GM21390 (cell line): ENCODE results near the gene ZDHHC21.
"Not testable (repeated sequence)": the region's sequence is repeated elsewhere in the genome, so short reads cannot be mapped to it uniquely, and the experiment has no call there.

Experiments
- ATAC-seq: cut with Tn5 transposase; IDR thresholded peaks from one replicate; pipeline ENCODE4 v1.9.1; 2021; ENCODE audit not compliant: unreplicated experiment

The ZDHHC21 gene

DNA sequence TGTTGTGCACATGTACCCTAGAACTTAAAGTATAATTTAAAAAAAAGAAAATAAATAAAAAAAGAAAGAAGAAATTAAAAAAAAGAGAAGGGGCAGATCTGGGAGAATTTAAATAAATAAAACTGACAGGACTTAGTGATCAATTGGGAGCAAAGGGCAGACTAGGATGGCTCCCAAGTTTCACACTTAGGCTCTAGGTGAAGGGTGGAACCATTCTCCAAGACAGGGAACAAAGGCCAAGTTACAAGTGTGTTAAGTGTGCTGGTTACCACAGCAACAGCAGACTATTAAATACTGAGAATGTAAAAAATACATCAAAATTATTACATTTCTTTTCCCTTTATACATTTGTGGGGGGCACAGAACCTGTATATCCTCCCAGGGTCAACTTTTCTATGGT, 7.1 kb downstream of the ZDHHC21 start:
- ATAC-seq = no peak

DNA sequence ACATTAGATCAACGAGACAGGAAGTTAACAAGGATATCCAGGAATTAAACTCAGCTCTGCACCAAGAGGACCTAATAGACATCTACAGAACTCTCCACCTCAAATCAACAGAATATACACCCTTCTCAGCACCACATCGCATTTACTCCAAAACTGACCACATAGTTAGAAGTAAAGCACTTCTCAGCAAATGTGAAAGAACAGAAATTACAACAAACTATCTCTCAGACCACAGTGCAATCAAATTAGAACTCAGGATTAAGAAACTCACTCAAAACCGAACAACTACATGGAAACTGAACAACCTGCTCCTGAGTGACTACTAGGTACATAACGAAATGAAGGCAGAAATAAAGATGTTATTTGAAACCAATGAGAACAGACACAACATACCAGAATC, 10.6 kb downstream of the ZDHHC21 start:
- not testable (repeated sequence) for ATAC-seq

DNA sequence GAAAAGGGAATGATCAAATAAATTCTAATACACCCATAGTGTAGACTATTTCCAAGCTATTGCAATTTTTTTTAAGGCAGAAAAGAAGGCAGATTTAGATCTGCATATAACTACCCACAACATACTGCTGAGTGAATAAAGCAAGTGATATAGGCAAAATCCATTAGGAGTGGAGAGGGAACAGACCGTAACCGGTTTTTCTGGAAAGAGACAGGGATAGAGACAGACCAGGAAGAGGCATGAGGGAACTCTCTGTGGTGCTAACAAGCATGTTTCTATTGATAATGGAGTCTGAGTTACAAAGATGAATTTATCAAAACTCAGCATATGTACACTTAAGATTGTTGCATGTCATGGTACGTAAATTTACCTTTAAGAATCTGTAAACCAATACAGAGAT, 14.5 kb downstream of the ZDHHC21 start:
- ATAC-seq = no peak

DNA sequence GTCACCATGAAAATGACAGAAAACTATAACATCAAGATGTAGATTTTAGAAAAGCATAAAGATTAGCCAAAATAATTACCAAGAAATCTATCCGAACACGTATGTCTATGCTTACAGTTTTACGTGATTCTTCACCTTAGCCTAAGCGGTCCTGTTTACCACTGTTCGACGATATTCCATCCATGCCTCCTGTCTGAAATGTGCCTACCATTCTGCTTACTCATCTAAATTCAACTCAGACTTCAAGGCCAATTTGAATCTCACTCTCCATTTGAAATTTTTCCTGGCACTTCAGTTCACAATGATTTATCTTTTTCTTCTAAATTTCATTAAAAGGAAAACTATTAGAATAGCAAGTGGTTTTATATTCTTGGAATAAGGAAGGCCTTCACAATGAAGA, 15.4 kb downstream of the ZDHHC21 start:
- ATAC-seq = no peak

DNA sequence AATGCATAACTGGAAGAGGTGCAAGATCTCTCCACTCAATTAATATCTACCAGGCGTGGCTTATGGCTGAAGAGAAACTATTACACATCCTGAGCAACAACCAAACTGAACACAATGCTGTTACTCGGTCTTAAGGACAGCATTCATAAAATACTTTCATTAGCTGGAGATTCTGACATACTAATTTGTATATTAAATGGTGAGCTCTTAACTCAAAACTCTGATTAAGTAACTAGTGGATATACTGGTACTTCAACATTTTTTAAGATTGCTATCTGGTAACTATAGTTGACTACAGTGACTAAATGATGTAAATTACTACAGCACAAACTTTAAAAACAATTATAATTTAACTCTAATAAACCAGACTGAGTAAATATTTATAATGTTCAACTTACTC, 15.8 kb downstream of the ZDHHC21 start:
- ATAC-seq = no peak

DNA sequence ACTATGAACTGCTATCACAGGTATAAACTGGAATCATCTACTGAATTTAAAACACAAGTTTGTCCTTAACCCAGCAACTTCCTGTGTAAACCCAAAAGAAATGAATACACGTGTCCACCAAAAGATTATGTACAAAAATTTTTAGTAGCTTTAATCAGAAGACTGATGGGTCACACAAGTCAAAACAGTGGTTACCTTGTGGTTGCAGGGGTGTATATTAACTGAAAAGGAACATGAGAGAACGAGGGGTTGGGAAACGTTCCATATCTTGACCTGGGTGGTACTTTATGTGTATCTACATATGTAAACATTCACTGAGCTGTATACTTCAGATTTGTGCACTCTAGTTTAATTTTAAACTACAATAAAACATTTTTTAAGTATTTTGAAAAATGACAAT, 18.6 kb downstream of the ZDHHC21 start:
- ATAC-seq = no peak

DNA sequence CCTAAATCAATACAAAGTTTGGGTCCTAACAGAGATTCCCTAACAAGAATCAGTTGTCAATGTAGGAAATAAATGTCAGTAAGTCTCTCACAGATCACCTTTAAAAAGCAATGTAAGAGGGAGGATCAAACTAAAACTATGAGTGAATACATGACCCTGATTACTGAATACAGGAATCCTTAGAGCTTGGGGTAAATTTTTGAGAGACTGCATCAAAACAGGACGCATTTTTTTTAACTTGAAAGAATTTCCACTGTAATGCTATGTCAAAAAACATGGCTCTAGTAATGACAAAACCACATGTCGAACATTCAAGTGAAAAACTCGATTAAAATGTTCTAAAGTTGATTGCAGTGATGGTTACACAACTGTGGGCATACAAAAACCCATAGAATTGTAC, 21.9 kb downstream of the ZDHHC21 start:
- ATAC-seq = no peak

DNA sequence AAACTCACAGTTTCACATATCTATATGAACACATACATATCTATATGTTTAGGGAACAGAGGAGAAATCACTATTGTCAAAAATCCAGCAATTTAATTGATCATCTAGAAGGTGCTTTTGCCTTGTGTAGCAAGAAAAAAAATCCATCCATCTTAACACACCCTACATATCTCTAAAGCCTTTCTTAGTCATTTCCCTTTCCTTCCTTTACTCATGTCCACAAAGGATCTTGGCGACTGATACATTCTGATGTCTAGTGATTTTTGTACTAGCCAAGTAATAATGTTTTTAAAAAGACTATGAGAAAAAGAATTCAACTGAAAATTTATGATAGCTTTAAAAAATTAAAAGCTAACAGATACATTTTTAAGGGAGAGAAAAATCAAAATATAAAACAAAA, 22.5 kb downstream of the ZDHHC21 start:
- ATAC-seq = no peak

DNA sequence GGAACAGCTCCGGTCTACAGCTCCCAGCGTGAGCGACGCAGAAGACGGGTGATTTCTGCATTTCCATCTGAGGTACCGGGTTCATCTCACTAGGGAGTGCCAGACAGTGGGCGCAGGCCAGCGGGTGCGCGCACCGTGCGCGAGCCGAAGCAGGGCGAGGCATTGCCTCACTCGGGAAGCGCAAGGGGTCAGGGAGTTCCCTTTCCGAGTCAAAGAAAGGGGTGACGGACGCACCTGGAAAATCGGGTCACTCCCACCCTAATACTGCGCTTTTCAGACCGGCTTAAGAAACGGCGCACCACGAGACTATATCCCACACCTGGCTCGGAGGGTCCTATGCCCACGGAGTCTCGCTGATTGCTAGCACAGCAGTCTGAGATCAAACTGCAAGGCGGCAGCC, 29.2 kb downstream of the ZDHHC21 start:
- not testable (repeated sequence) for ATAC-seq

DNA sequence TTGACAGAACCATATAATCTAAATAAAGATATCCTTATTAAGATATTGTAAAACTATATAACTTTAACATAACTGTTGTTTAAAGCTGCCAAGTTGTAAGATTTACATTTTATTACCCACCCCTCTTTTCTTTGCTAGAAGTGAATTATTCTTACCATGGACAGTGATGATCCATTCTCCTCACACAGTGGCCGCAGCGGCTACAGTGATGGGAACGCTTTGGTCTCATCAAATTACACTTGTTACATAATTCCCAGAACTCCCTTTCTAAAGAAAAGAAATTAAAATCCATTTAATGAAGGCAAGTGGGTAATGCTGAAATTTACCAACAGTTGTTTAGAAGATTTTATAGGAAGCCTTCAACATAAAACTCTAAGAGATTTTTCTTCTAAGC, 31.2 kb downstream of the ZDHHC21 start:
- no peak for ATAC-seq

DNA sequence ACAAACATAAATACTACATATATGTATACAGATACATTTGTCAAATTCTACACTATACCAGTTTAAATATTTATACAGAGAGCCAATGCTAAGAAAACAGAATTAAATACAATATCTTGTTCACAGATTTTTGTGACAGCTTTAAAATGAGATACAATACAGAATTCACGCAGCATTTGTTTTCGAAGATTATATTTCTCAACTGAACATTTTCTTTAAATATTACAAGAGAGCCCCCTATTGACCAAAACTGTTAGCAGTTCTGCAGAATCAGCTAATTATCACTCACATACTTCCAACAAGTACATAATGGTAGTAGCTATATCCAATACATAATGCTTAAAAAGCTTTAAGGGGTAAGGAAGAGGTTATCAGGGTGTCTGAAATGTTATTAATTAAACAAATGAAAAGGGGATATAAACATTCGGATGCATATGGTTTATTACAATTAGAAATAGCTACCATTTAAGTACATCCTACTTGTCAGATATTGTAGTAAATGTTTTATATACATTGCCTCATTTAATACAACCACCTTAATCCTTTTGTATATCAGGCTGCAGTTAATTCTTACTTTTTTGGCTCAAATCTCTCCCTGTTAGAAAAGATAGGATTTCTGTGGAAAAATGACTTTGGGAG, 31.7 kb downstream of the ZDHHC21 start:
- no peak for ATAC-seq

DNA sequence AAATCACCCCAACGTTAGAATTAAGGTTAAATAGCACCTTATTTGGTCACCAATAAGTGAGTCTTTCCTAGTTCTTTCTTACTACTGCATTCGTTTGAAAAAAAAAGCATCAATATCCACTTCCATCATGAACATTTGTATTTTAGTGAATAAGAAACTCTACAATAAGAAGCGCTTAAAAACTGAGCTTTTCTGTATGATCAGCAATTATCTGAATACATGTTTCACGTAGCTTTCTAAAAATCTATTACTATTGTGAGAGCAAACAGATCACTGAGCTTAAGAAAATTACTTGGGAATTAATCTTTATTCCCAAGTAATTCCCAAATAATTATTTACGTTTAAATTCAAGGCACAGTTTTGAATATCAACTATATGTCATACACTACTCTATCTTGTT, 32.5 kb downstream of the ZDHHC21 start:
- ATAC-seq = no peak

DNA sequence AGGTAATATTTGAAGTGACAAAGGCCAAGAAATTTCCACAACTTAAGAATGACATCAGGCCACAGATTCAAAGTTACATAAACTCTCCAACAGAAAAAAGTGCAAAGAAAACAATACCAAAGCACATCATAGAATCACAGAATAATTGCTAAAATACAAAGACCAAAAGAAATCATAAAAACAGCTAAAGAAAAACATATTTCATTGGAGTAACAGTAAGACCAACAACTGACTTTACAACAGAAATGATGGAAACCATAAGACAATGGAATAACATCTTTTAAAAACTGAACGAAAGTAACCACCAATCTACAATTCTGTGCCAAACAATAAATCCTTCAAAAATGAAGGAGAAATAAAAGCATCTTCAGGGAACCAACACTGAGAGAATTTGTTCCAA, 38.3 kb downstream of the ZDHHC21 start:
- no peak for ATAC-seq

DNA sequence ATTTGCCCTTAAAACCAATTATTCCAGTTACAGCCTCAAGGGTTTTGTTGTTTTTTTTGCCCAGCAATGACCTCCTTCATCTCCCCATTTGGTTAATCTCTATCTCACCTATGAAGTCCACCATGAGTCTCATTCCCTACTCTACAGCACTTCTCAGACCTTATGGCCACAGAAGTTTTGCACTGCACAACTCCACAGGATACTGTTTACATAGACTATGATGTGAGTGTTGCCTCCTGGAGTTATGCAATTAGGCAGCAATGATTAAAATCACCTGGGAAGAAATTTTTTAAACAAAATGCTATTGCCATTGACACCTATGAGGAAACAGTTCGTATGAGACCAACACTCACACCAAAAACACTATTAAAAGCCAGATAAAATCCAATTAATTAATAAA, 39.7 kb downstream of the ZDHHC21 start:
- ATAC-seq = no peak

DNA sequence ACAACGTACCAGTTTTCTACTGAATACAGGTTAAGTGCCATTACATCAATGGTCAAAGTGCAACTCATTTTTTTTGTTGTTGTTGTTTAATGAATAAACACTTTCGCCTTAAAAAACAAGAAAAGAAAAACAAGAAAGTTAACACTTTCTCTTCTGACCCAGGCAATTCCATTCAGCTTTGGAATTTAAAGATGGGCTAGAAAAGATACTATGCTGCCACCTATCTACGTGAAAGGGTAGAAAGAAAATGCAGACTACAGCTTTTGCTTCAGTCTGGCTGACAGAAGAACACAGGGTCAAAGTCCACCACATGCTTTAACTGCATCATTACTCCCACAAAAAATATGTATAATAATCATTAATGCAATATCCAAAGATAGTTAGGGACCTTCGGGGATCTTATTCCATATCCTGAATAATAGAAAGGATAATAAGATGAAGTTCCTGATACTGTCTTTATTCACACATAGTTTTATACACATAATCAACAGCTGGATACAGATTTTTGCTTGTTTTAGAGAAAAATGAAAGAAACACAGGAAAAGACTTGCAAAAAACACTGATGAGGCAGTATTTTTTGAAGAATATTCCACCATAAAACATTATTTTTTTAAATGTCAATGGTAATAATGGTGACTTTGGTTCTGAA, 40.4 kb downstream of the ZDHHC21 start:
- ATAC-seq = no peak

DNA sequence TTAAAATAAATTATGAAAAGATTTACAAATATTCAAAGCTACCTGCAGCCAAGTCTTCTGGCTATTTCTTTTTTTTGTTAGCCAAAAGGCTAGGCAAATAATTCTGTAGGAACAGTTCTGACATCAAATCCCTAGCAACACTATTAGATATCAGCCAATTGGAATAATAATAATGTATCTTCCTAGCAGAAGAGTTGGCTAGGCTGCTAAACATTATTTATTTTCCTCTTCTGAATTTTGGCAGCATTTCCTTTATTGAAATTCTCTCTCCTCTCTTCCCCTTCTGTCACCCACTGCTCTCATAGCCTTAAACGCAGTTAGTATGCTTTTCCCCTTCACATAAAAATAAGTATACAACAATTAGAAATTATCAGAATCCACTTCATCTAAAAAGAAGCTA, 42.6 kb downstream of the ZDHHC21 start:
- no peak for ATAC-seq

DNA sequence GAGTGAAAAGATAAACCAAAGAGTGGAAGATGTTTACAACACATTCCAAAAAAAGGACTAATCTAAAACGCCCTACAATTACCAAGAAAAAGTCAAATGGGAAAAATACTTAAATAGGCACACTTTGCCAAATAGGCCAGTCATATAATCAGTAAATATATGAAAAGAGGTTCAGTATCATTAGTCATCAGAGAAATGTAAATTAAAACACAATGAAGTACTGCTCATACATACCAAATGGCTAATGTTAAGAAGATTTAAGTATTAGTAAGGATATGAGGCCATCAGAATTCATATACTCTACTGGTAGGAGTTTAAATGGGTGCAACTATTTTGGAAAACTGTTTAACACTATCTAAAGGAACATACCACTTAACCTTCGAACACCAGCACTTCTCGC, 47.6 kb downstream of the ZDHHC21 start:
- ATAC-seq = no peak

DNA sequence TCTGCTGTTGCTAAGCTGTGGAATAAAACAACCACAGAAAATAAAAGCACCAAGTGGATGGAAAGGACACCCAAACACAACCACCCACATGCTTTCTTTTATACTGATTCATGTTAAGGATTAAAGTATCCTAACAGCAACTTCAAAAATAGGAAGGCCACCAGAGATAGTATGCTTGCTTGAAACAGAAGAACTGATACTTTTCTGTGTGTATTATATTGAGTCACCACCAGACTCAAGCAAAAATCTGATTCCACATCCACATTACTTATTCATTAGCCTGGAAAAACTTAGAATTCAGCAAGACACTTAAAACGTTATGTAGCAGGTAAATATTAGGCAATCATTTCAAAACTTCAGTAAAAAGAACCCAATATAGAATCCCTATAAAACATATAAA, 52.3 kb downstream of the ZDHHC21 start:
- no peak for ATAC-seq

DNA sequence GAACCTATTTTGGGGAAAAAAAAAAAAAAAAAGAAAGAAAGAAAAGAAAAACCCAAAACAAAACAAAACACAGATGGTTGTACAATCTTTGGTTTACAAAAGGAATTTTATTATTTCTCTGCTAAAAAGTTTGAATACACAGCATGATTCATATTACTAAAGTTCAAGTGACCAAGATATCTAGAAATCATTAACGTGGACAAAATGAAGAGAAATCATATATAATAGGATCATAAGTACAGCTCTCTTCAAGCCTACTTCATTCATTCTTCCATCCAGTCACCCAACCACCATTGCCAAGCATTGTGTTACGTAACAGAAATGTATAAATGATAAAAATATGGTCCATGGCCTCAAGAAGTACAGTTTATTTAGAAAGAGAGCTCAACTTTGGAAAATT, 52.9 kb downstream of the ZDHHC21 start:
- no peak for ATAC-seq

DNA sequence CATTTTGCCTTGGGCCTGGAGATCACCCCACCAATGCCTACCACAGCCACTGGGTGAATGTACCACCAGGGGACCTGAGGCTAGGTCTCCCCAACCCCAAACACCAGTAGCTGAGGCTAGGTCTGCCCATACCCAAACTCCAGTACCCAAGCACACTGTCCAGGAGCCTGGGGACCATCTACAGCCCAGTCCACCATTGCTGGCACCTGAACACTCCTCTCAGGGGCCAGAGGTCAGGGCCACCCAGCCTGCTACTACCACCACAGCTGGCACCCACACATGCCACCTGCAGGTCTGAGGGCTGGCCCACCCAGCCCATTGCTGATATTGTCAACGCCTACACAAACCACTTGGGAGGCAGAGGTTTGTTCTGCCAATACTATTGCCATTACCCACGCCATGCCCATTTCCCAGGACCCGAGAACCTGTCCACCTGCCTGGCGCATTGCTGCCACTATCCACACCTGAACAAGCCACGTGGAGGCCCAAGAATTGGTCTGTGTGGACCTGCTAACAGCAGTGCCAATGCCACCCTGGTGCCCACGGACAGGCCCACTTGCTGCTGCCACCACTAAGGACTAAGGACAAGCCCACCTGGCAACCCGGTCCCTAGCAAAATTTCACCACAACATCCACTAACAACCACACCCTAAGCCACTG, 59.2 kb downstream of the ZDHHC21 start:
- no peak for ATAC-seq

DNA sequence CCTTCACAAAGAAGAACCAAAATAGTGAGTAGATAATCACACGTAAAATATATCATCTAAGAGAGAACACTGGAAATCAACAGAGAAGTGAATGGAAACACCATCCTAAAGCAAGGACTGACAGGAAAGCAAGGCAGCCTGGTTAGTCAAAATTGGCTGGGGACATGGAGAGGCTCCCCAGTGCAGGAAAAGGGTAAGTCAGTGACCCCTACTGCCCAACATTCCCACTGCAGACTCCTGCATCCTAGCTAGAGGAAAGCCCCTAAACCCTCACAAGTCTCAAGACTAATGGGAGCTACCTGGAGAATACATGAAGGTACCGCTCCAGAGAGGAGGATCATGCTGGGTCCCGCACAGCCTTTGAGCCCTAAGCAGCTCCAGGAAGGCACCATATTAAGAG, 60.1 kb downstream of the ZDHHC21 start:
- ATAC-seq = no peak

DNA sequence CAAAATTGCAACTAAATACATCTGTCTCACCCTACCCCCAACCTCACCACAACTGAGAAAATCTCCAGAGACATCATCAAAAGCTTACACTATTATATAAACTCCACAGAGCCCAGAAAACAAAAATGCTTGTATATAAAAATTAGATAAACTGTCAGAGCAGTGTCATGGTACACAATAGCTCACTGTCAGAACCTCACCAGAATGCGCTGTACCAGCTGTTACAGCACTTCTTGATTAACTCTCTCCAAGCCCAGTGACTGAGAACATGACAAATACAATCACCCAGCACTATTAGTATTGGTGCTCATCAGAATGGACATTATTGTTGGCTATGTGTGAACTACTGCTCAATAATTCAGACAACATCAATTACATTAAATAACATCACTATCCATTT, 65.7 kb downstream of the ZDHHC21 start:
- no peak for ATAC-seq
